Duodenal mucosa (tissue), 2 donors: ENCODE data around the gene MAD1L1.
"Not testable (repeated sequence)": the region's sequence is repeated elsewhere in the genome, so short reads cannot be mapped to it uniquely, and the experiment has no call there.

Source experiments
- H3K27ac ChIP-seq: one replicate; pipeline ENCODE4 v1.7.0; 2013; ENCODE audit warnings: low read depth, low read length
- H3K27me3 ChIP-seq, 2 donors: one replicate each; pipeline ENCODE4 v1.7.0; 2013; ENCODE audit warnings: low read length in 2 of 2, control low read depth in 1 of 2; ENCODE audit not compliant: insufficient read depth in 2 of 2, control insufficient read depth in 1 of 2
- H3K36me3 ChIP-seq, 2 donors: one replicate each; pipeline ENCODE4 v1.7.0; 2013; ENCODE audit warnings: low read length in 2 of 2, control low read depth in 1 of 2; ENCODE audit not compliant: insufficient read depth in 2 of 2, control insufficient read depth in 1 of 2
- H3K4me1 ChIP-seq, 2 donors: one replicate each; pipeline ENCODE4 v1.7.0; 2013; ENCODE audit warnings: low read length in 2 of 2, control low read depth in 1 of 2; ENCODE audit not compliant: insufficient read depth in 2 of 2, control insufficient read depth in 1 of 2
- H3K4me3 ChIP-seq, 2 donors: one replicate each; pipeline ENCODE4 v1.7.0; 2013; ENCODE audit warnings: low read length in 2 of 2, low read depth in 1 of 2
- H3K9ac ChIP-seq, 2 donors: one replicate each; pipeline ENCODE4 v1.7.0; 2013; ENCODE audit warnings: low read length in 2 of 2, low read depth in 1 of 2
- H3K9me3 ChIP-seq, 2 donors: one replicate each; pipeline ENCODE4 v1.7.0; 2013; ENCODE audit warnings: low read length in 2 of 2, control low read depth in 1 of 2; ENCODE audit not compliant: control insufficient read depth in 1 of 2

MAD1L1 gene

GRCh38 chr7:2272031-2272430 lies 39.3 kb upstream of the MAD1L1 start:
- Histone ChIP-seq H3K9ac (no peak overlapping the region), H3K4me1 (no peaks in the 10 kb centered on the region), H3K4me3 (no peak overlapping the region), H3K36me3 (peaks cover 16 to 17% of the 10 kb centered on the region in 2 donors), H3K27ac (no peak overlapping the region), H3K27me3 (no peaks in the 10 kb centered on the region), H3K9me3 (no peaks in the 10 kb centered on the region)

DNA sequence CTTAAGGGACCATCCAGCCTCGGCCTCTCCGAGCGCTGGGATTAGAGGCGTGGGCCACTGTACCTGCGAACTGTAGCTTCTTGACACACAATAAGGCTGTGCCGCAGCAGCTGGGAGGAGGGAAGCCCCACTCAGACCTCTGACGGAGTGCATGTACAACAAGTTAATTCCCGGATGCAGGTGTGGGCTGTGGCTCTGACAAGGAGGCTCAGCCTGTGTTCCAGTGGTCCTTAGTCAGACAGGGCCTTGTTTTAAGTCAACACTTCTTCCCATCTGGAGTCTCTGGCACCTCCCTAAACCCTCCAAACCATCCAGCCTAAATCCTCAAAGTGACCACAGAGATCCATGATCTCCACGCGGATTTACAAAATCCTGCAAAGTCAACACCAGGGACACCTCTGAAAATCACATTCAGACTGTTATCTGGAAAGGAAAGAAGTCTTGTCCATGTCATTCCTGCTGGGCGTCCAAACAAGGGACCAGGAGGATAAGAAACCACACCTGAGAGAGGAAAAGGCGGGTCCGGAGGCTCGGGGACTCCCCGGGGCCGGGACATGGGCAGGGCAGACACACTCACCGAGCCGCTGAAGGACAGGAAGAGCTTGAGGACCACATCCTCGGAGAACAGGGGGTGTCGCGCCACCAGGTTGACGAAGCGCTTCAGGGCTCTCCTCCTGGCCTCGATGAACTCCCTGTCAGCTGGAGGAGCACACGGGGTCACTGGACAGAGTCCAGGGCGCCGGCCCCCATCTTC lies 38.7 kb upstream of the MAD1L1 start:
- no peaks in the 10 kb centered on the region for H3K4me1 ChIP-seq
- no peak overlapping the region for H3K9ac ChIP-seq
- H3K36me3 ChIP-seq: peaks cover 16 to 17% of the 10 kb centered on the region in 2 donors
- H3K9me3 ChIP-seq: no peaks in the 10 kb centered on the region
- H3K27me3 ChIP-seq: no peaks in the 10 kb centered on the region
- H3K4me3 ChIP-seq: no peak overlapping the region
- H3K27ac ChIP-seq: no peak overlapping the region

DNA sequence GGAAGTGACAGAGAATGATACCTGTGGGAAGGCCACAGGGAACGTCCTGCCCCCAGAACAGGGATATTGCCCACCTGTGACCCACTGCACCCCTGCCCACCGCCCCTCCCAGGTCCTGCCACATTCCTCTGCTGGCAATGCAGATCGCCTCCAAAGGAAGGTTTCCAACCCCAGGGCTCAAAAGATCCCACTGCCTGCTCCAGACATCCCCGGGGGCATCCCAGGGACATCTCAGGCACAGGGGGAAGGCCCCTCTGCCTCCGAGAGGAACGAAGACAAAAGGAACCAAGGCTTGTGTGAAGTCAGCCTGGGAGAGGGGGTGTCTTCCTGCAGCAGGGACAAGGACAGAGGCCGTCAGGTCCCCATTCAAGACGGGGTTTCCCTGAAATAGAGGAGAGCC lies 37.8 kb upstream of the MAD1L1 start:
- H3K9me3 ChIP-seq: no peaks in the 10 kb centered on the region
- no peak overlapping the region for H3K9ac ChIP-seq
- peaks cover 16 to 17% of the 10 kb centered on the region in 2 donors for H3K36me3 ChIP-seq
- no peak overlapping the region for H3K27ac ChIP-seq
- no peaks in the 10 kb centered on the region for H3K4me1 ChIP-seq
- H3K4me3 ChIP-seq: no peak overlapping the region
- no peaks in the 10 kb centered on the region for H3K27me3 ChIP-seq

DNA sequence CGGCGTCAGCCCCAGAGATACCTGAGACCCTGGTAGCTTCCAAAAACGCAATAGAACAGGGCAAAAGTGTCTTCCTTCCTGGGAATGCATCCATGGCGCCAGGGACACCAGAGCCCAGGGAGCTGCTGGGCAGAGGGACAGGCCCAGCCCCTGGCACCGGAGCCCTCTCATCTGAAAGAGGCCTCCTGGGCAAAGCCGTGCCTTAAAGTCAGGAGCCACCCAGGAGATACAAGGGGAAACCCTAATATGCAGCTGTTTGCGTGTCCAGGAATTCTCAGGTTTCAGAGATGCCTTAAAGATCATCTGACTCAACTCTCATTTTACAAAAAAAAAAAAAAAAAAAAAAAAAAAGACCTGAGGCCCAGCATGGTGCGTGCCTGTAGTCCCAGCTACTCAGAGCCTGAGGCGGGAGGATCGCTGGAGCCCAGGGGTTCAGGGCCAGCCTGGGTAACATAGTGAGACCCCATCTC lies 37.3 kb upstream of the MAD1L1 start:
- Histone ChIP-seq H3K27ac (no peak overlapping the region), H3K9ac (no peak overlapping the region), H3K4me3 (no peak overlapping the region), H3K27me3 (no peaks in the 10 kb centered on the region), H3K4me1 (no peaks in the 10 kb centered on the region), H3K36me3 (peaks cover 16% of the 10 kb centered on the region in 2 donors), H3K9me3 (no peaks in the 10 kb centered on the region)

- not testable (repeated sequence) for H3K9ac ChIP-seq, H3K27me3 ChIP-seq, H3K4me1 ChIP-seq, H3K9me3 ChIP-seq, H3K27ac ChIP-seq, H3K4me3 ChIP-seq
- peaks cover 10 to 11% of the 10 kb centered on the region in 2 donors for H3K36me3 ChIP-seq
Observed at GRCh38 chr7:2269089-2269990, 36.6 kb upstream of the MAD1L1 start.

GRCh38 chr7:2266911-2267310 lies 34.2 kb upstream of the MAD1L1 start:
- Histone ChIP-seq H3K36me3 (peaks cover 15 to 16% of the 10 kb centered on the region in 2 donors), H3K27me3 (no peaks in the 10 kb centered on the region), H3K4me1 (no peaks in the 10 kb centered on the region), H3K4me3 (no peak overlapping the region), H3K27ac (no peak overlapping the region), H3K9ac (no peak overlapping the region), H3K9me3 (no peaks in the 10 kb centered on the region)

GRCh38 chr7:2264158-2264557 lies 31.4 kb upstream of the MAD1L1 start:
- no peak overlapping the region for H3K4me3 ChIP-seq
- peaks cover 7 to 17% of the 10 kb centered on the region in 2 donors for H3K36me3 ChIP-seq
- H3K27me3 ChIP-seq: no peaks in the 10 kb centered on the region
- H3K9me3 ChIP-seq: no peaks in the 10 kb centered on the region
- H3K27ac ChIP-seq: no peak overlapping the region
- H3K9ac ChIP-seq: no peak overlapping the region
- no peaks in the 10 kb centered on the region for H3K4me1 ChIP-seq

- no peak overlapping the region for H3K9ac ChIP-seq
- peaks cover 7 to 20% of the 10 kb centered on the region in 2 donors for H3K36me3 ChIP-seq
- no peak overlapping the region for H3K4me3 ChIP-seq
- no peaks in the 10 kb centered on the region for H3K9me3 ChIP-seq
- no peaks in the 10 kb centered on the region for H3K4me1 ChIP-seq
- H3K27ac ChIP-seq: no peak overlapping the region
- no peaks in the 10 kb centered on the region for H3K27me3 ChIP-seq
Observed at GRCh38 chr7:2263176-2263575, 30.4 kb upstream of the MAD1L1 start.

GRCh38 chr7:2261611-2262010 lies 28.9 kb upstream of the MAD1L1 start:
- no peaks in the 10 kb centered on the region for H3K9me3 ChIP-seq
- peak overlapping the region in 1 of 2 donors; percentile 22 for H3K4me3 ChIP-seq
- no peaks in the 10 kb centered on the region for H3K27me3 ChIP-seq
- H3K27ac ChIP-seq: peak overlapping the region; percentile 20
- no peaks in the 10 kb centered on the region for H3K4me1 ChIP-seq
- peaks cover 7 to 23% of the 10 kb centered on the region in 2 donors for H3K36me3 ChIP-seq
- peak overlapping the region in 1 of 2 donors; percentile 39 for H3K9ac ChIP-seq

GRCh38 chr7:2260820-2261219 lies 28.1 kb upstream of the MAD1L1 start:
- Histone ChIP-seq H3K27ac (no peak overlapping the region), H3K4me1 (no peaks in the 10 kb centered on the region), H3K4me3 (no peak overlapping the region), H3K27me3 (no peaks in the 10 kb centered on the region), H3K9me3 (no peaks in the 10 kb centered on the region), H3K9ac (no peak overlapping the region), H3K36me3 (peaks cover 7 to 31% of the 10 kb centered on the region in 2 donors)
